HEK293 (cell line): ENCODE data around the gene ENGASE.
"Not testable (repeated sequence)": the region's sequence is repeated elsewhere in the genome, so short reads cannot be mapped to it uniquely, and the experiment has no call there.

Experiments used
- CTCF ChIA-PET: fragments of 350-600 bp; formaldehyde crosslinking; extraction: SDS; loops from one replicate; lab custom pipeline; 2021; ENCODE audit warnings: antibody characterized with exemption; lab: Yijun Ruan, JAX
- POLR2A ChIA-PET: fragments of 300-600 bp; formaldehyde crosslinking; extraction: SDS; loops from one replicate; lab custom pipeline; 2020; ENCODE audit warnings: antibody characterized with exemption, inconsistent platforms; lab: Yijun Ruan, JAX
- H3K27ac ChIP-seq: fragments of 200-500 bp; sonication (Bioruptor generic); 2 replicates; pipeline ENCODE4 v1.5.1; 2014; ENCODE audit warnings: low read depth, low read length, control low read depth, inconsistent platforms; ENCODE audit errors: extremely low read depth
- H3K36me3 ChIP-seq, 2 experiments: fragments of 200-500 bp in 1 of 2; sonication (Bioruptor generic) in 1 of 2; 1 replicate in 1 of 2; 2 replicates in 1 of 2; pipeline ENCODE4 v1.5.1; 2014 to 2017; ENCODE audit warnings: inconsistent platforms in 2 of 2, low read length in 2 of 2; ENCODE audit not compliant: control insufficient read depth in 2 of 2, insufficient read depth in 1 of 2
- H3K4me1 ChIP-seq: fragments of 200-500 bp; sonication (Bioruptor generic); 2 replicates; pipeline ENCODE4 v1.5.1; 2014; ENCODE audit warnings: mild to moderate bottlenecking, low read length, inconsistent platforms; ENCODE audit not compliant: control insufficient read depth, insufficient read depth
- H3K4me3 ChIP-seq: 2 replicates; pipeline ENCODE4 v1.5.1; 2011; ENCODE audit warnings: low read depth, mild to moderate bottlenecking, control low read depth, low read length, moderate library complexity
- H3K9me3 ChIP-seq: fragments of 200-500 bp; sonication (Bioruptor generic); 2 replicates; pipeline ENCODE4 v1.5.1; 2014; ENCODE audit warnings: low read depth, low read length, inconsistent platforms; ENCODE audit not compliant: control insufficient read depth, insufficient read depth
- MZF1 ChIP-seq: fragments of 450-650 bp; formaldehyde crosslinking; IDR thresholded peaks from 2 replicates; pipeline ENCODE4 v1.5.1; 2017; ENCODE audit warnings: missing biosample characterization, missing genetic modification characterization, borderline replicate concordance
- ZBTB8A ChIP-seq: fragments of 450-650 bp; formaldehyde crosslinking; IDR thresholded peaks from 2 replicates; pipeline ENCODE4 v1.5.1; 2016; ENCODE audit warnings: missing biosample characterization, missing genetic modification characterization
- ZNF184 ChIP-seq: fragments of 450-650 bp; IDR thresholded peaks from 2 replicates; pipeline ENCODE4 v1.5.1; 2018; ENCODE audit warnings: missing biosample characterization, mild to moderate bottlenecking, missing genetic modification characterization
- ZNF335 ChIP-seq: fragments of 450-650 bp; formaldehyde crosslinking; conservative IDR thresholded peaks from 2 replicates; pipeline ENCODE4 v1.5.1; 2016; ENCODE audit warnings: missing biosample characterization, missing genetic modification characterization
- TF ChIP-seq, protein P1 (sequence below): fragments of 450-650 bp; formaldehyde crosslinking; IDR thresholded peaks from 2 replicates; pipeline ENCODE4 v1.5.1; 2016; ENCODE audit warnings: missing biosample characterization, missing genetic modification characterization
- TF ChIP-seq, protein P2 (sequence below): fragments of 450-650 bp; formaldehyde crosslinking; IDR thresholded peaks from 2 replicates; pipeline ENCODE4 v1.5.1; 2016; ENCODE audit warnings: missing biosample characterization, missing genetic modification characterization
- TF ChIP-seq, protein P3 (sequence below): fragments of 450-650 bp; formaldehyde crosslinking; IDR thresholded peaks from 2 replicates; pipeline ENCODE4 v1.5.1; 2017; ENCODE audit warnings: missing biosample characterization, missing genetic modification characterization
- TF ChIP-seq, protein P4 (sequence below): fragments of 450-650 bp; formaldehyde crosslinking; conservative IDR thresholded peaks from 2 replicates; pipeline ENCODE4 v1.5.1; 2016; ENCODE audit warnings: low read depth, missing biosample characterization, missing genetic modification characterization

The ENGASE gene

DNA sequence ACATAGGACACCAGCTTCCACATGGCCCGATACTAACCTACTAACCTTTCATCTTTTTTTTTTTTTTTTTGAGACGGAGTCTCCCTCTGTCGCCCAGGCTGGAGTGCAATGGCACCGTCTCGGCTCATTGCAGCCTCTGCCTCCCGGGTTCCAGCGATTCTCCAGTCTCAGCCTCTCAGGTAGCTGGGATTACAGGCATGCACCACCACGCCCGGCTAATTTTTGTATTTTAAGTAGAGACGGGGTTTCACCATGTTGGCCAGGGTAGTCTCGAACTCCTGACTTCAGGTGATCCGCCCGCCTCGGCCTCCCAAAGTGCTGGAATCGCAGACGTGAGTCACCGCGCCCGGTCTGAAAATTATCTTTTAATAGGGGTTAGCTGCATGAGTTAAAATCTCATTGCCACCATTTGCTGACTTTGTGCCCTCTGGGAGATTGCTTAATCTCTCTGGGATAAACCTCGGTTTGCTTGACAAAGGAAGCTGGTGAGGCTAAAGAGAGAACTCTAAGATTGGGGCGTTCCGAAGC, 439 bp upstream of the ENGASE start:
- not testable (repeated sequence) for H3K4me1 ChIP-seq, H3K9me3 ChIP-seq, H3K27ac ChIP-seq, H3K4me3 ChIP-seq
- CTCF ChIA-PET, result interaction anchor here (0.6 to 2.9 kb wide), 15 partner anchors 9 to 319 kb away, joined by 3 to 21 read pairs (median 4); no protein-coding TSS in a partner anchor
- peaks cover 10 to 20% of the 10 kb centered on the region in 2 experiments for H3K36me3 ChIP-seq
- TF ChIP-seq, protein P1, sequence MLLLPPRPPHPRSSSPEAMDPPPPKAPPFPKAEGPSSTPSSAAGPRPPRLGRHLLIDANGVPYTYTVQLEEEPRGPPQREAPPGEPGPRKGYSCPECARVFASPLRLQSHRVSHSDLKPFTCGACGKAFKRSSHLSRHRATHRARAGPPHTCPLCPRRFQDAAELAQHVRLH (tag by site-specific recombination), result peak; percentile 66; the same call in 1 of the 2 replicates
- peak; percentile 88 for TF ChIP-seq ZBTB8A (tag by site-specific recombination)
- TF ChIP-seq, protein P2, sequence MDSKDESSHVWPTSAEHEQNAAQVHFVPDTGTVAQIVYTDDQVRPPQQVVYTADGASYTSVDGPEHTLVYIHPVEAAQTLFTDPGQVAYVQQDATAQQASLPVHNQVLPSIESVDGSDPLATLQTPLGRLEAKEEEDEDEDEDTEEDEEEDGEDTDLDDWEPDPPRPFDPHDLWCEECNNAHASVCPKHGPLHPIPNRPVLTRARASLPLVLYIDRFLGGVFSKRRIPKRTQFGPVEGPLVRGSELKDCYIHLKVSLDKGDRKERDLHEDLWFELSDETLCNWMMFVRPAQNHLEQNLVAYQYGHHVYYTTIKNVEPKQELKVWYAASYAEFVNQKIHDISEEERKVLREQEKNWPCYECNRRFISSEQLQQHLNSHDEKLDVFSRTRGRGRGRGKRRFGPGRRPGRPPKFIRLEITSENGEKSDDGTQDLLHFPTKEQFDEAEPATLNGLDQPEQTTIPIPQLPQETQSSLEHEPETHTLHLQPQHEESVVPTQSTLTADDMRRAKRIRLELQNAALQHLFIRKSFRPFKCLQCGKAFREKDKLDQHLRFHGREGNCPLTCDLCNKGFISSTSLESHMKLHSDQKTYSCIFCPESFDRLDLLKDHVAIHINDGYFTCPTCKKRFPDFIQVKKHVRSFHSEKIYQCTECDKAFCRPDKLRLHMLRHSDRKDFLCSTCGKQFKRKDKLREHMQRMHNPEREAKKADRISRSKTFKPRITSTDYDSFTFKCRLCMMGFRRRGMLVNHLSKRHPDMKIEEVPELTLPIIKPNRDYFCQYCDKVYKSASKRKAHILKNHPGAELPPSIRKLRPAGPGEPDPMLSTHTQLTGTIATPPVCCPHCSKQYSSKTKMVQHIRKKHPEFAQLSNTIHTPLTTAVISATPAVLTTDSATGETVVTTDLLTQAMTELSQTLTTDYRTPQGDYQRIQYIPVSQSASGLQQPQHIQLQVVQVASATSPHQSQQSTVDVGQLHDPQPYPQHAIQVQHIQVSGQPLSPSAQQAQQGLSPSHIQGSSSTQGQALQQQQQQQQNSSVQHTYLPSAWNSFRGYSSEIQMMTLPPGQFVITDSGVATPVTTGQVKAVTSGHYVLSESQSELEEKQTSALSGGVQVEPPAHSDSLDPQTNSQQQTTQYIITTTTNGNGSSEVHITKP (tag by site-specific recombination), result peak; percentile 71
- TF ChIP-seq ZNF335, result peak; percentile 35; the same call in 1 of the 2 replicates
- TF ChIP-seq ZNF184 (tag by site-specific recombination), result 0 out of 2 replicates have a peak, but pooled peaks have one; percentile 12
- TF ChIP-seq, protein P3, sequence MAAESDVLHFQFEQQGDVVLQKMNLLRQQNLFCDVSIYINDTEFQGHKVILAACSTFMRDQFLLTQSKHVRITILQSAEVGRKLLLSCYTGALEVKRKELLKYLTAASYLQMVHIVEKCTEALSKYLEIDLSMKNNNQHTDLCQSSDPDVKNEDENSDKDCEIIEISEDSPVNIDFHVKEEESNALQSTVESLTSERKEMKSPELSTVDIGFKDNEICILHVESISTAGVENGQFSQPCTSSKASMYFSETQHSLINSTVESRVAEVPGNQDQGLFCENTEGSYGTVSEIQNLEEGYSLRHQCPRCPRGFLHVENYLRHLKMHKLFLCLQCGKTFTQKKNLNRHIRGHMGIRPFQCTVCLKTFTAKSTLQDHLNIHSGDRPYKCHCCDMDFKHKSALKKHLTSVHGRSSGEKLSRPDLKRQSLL (tag by site-specific recombination), result peak; percentile 47; the same call in 1 of the 2 replicates
- POLR2A ChIA-PET, result interaction anchor here (0.6 to 1.2 kb wide), 12 partner anchors 11 to 327 kb away, joined by 3 to 8 read pairs (median 3); no protein-coding TSS in a partner anchor

DNA sequence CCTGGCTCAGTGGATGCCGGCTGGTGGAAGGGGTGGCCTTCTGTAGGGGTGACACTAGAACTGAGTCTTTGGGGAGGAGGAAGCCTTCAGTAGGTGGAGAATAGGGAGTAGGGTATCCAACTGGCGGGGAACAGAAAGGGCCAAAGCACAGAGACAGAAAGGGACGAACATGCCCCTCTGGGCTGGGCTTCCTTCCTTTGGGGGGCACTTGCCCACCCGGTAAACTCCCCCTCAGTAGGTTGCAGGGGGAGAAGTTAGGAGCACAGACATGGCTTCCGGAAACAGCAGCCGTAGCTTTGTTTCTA, 774 bp downstream of the ENGASE start:
- Histone ChIP-seq H3K4me3 (peak overlapping the region; percentile 68), H3K36me3 (peaks cover 10 to 32% of the 10 kb centered on the region in 2 experiments), H3K9me3 (no peaks in the 10 kb centered on the region), H3K4me1 (peaks cover 4% of the 10 kb centered on the region; the same call in 1 of the 2 replicates), H3K27ac (peak overlapping the region; percentile 80; the same call in 1 of the 2 replicates)
- CTCF ChIA-PET, result interaction anchor here (1.0 to 2.8 kb wide), 5 partner anchors 11 to 316 kb away, joined by 3 to 19 read pairs (median 6); no protein-coding TSS in a partner anchor
- TF ChIP-seq, protein P3 (tag by site-specific recombination), result no peak
- TF ChIP-seq, protein P4, sequence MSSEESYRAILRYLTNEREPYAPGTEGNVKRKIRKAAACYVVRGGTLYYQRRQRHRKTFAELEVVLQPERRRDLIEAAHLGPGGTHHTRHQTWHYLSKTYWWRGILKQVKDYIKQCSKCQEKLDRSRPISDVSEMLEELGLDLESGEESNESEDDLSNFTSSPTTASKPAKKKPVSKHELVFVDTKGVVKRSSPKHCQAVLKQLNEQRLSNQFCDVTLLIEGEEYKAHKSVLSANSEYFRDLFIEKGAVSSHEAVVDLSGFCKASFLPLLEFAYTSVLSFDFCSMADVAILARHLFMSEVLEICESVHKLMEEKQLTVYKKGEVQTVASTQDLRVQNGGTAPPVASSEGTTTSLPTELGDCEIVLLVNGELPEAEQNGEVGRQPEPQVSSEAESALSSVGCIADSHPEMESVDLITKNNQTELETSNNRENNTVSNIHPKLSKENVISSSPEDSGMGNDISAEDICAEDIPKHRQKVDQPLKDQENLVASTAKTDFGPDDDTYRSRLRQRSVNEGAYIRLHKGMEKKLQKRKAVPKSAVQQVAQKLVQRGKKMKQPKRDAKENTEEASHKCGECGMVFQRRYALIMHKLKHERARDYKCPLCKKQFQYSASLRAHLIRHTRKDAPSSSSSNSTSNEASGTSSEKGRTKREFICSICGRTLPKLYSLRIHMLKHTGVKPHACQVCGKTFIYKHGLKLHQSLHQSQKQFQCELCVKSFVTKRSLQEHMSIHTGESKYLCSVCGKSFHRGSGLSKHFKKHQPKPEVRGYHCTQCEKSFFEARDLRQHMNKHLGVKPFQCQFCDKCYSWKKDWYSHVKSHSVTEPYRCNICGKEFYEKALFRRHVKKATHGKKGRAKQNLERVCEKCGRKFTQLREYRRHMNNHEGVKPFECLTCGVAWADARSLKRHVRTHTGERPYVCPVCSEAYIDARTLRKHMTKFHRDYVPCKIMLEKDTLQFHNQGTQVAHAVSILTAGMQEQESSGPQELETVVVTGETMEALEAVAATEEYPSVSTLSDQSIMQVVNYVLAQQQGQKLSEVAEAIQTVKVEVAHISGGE, result peak; percentile 21; the same call in 1 of the 2 replicates
- TF ChIP-seq, protein P2 (tag by site-specific recombination), result peak; percentile 76
- TF ChIP-seq MZF1 (tag by site-specific recombination) (peak; percentile 75; the same call in 1 of the 2 replicates), ZNF335 (0 out of 2 replicates have a peak, but pooled peaks have one; percentile 2)
- POLR2A ChIA-PET, result interaction anchor here (0.8 to 1.2 kb wide), 2 partner anchors 40 to 50 kb away, joined by 3 to 4 read pairs; no protein-coding TSS in a partner anchor
